ENCODE results near the gene RBFOX1.

The RBFOX1 gene

DNA sequence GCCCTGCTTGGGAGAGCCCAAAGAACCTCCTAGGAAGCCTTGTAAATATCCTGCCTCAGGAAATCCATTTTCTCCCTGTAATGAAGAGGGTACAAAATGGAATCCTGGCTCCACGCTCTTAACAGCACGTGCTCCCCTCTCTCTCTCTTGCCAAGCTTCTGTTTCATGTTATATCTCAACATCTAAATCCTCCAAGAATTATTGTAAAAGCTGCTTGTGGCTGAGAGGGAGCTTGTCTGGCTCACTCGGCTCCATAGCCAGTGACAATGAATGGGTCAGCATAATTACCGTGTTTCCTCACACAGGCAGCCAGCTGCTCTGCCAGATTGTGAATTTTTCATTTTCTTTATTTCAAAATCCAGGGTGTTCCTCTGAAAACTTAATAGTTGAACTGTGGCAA is 317.8 kb downstream of the RBFOX1 start:
- in situ Hi-C loops (cut with HindIII; ENCODE audit: low sequenced_read_pairs), result no loop called here

DNA sequence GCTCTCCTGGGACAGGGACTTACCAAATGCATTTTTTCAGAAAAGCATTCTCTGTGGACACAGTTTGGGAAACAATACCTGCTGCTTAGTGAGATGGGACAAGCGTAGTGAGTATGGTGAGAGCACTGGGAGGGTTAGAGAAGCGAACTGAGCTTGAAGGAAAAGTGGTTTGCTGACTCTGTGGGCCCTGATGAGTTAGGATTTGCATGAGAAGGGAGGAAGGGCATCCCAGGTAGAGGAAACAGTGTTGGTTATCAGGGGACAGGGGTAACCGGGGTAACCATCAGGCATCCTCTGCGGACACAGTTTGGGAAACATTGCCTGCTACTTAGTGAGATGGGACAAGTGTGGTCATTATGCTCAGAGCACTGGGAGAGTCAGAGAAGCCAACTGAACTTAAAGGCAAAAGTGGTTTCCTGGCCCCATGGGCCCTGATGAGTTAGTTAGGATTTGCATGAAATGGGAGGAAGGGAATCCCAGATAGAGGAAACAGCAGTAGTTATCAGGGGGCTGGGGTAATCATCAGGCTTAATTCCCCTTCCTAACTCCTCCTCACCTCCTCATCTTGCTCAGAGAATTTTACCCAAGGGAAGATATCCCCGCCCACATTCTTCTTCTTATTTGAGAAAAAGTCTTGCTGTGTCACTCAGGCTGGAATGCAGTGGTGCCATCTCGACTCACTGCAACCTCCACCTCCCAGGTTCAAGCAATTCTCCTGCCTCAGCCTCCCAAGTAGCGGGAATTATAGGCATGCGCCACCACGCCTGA is 319.3 kb downstream of the RBFOX1 start:
- in situ Hi-C loops (cut with HindIII; ENCODE audit: low sequenced_read_pairs), result no loop called here

DNA sequence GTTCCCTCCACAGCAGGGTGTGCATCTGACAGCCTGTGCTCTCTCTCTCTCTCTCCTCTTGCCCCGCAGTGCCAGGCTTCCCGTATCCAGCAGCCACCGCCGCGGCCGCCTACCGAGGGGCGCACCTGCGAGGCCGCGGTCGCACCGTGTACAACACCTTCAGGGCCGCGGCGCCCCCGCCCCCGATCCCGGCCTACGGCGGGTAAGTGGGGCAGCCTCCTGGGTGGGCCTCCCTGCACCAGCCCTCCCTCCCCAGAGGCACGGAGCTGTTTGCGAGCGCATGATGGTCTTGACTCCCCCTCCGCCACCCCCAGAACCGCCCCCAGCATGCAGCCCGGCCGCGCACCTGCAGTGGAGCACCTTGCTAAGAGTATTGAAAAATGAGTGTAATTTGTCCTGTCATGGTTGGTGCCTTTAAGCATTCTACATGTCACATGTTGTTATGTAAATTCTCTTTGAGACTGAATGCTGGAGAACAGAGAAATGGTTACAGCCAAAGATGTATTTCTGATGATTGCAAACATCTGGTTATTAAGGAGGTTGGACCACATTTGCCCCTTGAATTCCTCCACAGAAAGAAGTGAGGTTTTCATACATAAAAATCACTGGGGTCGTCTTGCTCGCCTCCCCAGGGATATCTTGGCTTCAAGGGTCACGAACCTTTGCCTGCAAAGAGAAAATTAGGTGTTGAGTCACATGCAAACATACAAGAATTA is 321.3 kb downstream of the RBFOX1 start:
- in situ Hi-C loops (cut with HindIII; ENCODE audit: low sequenced_read_pairs), result no loop called here

DNA sequence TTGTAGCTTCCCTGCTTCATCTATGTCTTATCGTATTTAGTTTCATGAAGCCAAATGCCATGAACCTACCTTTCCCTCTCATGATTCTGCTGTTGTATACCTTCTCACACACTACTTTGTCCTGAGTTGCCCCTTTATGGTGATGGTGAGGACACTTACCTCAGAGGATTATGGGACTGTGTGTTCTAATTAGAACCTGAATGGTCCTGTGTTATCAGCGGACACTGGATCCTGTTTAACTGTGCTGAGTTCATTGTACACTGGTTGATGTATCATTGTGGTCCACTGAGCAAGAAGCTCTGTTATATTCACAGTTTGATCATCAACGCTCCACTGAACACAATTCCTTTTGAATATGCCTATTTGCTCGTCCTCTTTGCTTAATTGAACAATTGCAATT is 343.0 kb downstream of the RBFOX1 start:
- in situ Hi-C loops (cut with HindIII; ENCODE audit: low sequenced_read_pairs), result no loop called here

DNA sequence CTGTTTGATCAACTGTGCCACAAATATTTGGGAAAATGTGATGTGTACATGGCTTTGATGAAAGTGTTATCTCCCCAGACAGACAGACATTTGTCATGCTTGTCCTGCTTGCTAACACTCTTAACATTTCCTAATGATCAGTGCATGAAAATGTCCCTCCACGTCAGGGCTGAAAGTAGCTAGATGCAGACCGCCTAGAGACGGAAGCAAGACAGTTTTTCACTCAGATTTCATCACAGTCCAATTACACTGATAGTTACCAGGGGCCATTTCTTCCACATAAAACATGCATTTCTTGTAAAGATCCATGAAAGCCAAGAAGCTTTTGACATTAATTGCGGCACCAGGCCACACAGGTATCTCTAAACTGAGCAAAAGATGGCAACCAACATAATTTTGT is 347.7 kb downstream of the RBFOX1 start:
- in situ Hi-C loops (cut with HindIII; ENCODE audit: low sequenced_read_pairs), result no loop called here

DNA sequence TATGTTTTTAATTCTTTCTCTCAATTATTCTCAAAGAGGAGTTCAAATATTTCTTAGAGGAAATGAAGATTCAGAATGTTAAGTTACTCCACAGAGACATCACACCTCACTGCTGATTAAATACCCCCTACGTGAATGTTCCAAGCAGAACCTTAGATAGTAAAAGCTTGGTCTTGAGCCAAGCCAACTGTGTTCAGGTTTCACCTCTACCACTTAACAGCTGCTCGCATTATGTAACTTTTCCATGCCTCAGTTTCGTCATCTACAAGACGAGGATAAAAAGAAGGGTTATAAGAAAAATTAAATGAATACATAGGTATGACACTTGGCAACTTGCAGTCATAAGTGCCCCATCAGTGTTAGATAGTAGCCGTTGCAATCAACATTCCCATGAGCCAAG is 356.2 kb downstream of the RBFOX1 start:
- in situ Hi-C loops (cut with HindIII; ENCODE audit: low sequenced_read_pairs), result no loop called here

DNA sequence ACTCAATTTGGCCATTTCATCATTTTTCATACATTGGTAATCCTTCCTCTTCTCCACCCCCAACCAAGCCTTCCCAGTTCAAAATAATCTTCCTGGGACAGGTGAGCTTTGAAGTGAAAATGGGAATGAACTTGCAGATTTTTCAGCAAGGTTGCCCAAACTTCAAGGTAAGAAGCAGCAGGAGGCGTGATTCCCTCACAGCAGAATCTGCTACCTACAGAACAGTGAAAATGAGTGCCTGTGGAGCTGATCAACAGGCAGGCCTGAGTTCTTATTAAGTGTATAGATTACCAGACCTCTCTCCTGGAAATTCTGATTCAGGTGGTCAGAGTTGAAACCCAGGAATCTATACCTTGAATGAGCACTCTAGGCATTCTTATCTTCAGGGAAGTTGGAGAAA is 356.6 kb downstream of the RBFOX1 start:
- in situ Hi-C loops (cut with HindIII; ENCODE audit: low sequenced_read_pairs), result no loop called here

DNA sequence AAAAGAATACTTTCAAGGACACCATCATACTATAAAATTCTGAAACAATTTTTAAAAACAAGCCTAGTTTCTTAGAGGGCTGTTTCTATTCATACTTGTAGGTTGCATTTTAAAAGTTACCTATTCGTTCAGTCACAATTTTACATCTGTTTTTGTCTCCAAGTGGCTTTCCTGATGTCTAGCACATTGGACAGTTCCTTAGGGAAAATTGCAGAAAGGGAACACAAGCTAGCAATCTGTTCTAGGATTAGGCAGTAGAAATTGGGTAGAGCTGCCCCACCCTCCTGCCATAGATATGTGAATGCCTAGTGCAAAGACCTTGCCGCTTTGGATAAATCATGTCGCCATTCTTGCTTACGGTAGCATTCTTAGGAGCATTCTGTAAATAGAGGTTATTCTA is 358.9 kb downstream of the RBFOX1 start:
- in situ Hi-C loops (cut with HindIII; ENCODE audit: low sequenced_read_pairs), result no loop called here

DNA sequence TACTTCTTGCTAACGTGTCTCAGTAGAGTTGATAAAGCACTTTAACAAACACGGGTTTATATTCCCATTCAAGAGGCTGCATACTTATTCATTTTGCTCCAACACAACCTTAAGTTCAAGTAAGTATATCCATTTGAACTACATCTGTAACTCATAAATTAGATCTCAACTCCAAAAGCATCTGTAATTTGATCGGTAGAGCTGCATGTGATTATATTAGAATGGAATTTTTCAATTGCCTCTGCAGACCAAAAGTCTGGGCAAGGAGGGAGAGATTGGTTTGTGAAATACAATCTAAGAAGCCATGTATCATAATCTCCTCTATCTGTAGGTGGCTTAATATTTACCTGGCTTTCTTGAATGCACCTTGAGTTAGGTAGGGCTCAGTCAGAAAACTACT is 371.0 kb downstream of the RBFOX1 start:
- in situ Hi-C loops (cut with HindIII; ENCODE audit: low sequenced_read_pairs), result no loop called here

DNA sequence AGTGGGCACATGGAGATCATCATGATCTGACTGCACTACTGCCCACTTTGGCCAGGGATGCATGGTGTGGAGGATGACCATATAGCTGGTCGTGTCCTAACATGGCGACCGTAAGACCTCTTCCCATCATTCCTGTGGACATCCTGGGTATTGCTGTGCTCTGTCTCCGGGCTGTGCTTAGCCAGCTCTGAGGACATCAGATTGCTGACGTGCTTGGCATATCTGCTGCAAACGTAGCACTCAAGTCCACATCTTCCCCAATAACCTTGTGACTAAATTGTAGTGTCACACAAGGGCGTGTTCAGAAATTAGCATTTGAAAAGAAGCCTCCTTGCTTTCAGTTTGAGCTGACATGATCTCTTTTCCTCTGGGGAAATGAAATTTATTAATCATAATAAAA is 373.2 kb downstream of the RBFOX1 start:
- in situ Hi-C loops (cut with HindIII; ENCODE audit: low sequenced_read_pairs), result no loop called here

DNA sequence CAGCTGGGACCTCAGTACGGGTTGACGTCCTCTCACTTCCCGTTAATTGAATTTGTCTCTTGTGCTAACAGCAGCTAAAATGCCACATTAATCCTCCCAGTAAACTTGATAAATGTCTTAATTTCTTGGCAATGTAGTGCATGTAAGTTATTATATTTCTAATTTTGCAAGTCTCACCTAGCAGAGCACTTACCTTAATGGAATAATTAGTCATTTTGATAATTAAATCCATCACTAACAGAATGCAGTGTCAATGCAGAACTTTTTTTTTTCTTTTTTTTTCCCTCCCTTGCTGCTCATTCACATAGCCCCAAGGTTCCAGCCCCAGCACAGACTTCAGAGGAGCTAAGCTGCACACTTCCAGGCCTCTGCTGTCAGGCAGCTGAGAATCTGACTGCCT is 376.5 kb downstream of the RBFOX1 start:
- in situ Hi-C loops (cut with HindIII; ENCODE audit: low sequenced_read_pairs), result no loop called here

DNA sequence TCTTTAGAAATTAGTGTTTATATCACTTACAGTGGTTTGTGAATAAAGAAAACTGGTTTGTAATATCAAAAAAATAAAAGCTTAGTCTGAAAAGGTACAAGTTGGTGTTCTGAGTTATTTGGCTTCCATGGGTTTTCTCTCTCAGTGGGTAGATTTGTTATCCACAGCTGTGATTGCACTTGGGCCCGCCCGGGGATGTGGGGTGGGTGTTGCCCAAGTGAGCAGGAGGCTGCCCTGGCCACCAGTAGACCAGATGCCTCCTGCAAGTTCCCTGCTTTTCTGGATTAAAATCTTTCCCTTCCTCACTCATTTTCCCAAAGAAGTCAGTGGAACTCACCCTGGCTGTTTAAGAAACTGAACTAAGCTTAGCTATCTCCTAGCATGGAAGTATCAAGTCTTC is 380.6 kb downstream of the RBFOX1 start:
- in situ Hi-C loops (cut with HindIII; ENCODE audit: low sequenced_read_pairs), result no loop called here

DNA sequence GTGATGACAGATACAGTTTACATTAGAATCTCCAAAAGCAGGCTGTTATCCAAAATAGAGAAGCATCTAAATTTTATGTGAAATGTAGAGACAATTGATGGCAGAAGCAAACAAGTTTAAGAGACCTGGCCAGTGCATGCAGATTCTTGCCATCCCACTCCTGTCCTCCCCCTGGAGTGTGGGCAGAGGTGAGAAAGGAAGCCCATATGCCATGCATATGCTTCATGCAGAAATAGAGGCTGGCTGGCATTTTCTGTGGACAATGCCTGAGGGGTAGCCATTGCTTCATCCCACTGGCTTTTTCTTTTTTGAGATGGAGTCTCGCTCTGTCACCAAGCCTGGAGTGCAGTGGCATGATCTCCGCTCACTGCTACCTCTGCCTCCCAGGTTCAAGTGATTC is 382.1 kb downstream of the RBFOX1 start:
- in situ Hi-C loops (cut with HindIII; ENCODE audit: low sequenced_read_pairs), result no loop called here

DNA sequence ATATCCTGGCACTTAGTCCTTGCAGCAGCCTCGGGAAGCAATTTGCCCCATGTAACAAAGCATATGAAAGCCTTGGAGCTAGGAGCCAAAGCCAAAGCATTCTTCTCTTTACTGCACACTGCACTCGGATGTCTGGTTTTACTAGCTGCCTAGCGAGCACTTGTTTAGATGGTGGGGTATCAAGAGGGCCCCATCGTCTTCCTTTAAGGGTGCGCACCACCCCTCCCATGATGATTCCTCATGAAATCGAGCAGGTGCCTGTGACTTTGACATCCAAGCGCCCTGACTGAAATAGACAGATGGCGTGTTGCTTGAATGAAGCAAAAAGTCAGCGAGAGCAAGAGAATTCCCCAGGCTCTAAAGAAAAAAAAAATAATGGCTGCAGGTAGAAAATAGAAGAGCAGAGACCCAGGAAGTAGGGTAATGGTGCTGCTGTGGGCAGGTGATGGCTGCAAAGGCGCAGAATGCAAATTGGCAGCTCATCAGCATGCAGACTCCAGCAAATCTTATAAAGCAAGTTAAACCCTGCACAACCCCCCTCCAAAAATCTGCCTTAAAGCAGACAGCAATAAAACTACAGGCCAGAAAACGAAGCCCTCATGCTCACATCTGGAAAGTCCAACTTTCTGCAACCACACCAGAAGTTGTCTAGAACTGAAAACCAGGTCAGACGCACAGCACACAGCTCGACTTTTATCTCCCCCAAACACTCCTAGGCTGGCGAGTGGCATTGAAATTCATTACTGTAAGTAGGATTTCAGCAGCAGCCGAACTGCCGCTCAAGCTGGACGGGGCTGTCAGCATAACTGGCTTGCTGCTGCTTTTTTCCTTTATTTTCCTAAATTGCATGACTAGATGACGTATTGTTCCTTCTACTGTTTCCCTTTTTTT is 384.3 kb downstream of the RBFOX1 start:
- in situ Hi-C loops (cut with HindIII; ENCODE audit: low sequenced_read_pairs), result no loop called here

DNA sequence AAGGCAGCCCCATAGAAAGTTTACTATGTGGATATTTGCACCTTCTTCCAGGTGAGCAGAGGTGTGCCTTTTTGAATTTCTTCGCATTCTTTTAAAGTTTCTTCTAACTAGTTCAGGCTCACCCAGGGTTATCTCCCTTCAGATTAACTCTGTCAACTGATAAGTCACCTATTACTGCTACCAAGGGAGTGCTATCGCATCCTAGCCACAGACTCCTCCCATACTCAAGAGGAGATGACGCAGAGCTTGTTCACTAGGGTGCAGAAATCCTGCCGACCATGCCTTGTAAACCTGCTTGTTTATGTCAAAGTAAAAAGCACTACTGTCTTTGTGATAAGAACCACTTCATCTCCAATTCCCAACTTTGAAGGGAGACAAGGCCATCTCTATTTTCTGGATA is 390.1 kb downstream of the RBFOX1 start:
- in situ Hi-C loops (cut with HindIII; ENCODE audit: low sequenced_read_pairs), result no loop called here

DNA sequence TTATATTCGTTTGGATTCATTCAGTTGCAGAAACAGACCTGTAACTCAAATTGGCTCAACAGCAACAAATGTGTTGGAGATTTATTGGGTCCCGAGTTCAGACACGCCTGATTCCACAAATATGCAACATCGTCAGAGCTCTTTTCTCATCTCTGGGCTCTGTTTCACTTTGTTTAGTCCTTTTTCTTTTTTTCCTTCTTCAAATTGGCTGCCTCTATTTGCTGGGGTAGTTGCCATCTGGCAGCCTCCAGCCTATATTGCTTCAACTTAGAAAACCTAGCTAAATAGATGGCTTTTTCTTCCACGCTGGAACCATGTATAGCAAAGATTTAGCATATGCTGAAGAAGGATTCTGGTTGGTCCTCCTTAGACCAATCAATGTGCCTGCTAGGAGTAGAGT is 398.5 kb downstream of the RBFOX1 start:
- in situ Hi-C loops (cut with HindIII; ENCODE audit: low sequenced_read_pairs), result no loop called here

DNA sequence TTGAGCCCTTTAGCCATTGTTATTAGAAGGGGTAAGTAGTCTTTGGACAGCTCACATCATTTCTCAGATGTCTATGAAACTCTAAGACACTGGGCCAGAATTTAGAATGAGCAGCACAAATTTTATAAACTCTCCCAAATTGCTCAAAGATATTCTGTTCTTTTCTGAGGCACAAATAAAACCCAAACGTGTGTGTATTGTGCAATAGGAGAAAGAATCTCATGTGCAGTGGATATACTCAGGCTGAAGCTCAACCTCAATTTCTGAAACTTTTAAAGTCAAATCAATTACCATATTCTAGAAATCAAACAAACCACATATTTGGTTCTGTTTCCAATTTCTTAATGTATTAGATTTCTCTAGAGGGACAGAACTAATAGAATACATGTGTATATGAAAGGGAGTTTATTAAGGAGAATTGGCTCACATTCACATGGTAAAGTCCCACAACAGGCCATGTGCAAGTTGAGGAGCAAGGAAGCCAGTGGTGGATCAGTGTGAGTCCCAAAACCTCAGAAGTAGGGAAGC is 403.6 kb downstream of the RBFOX1 start:
- in situ Hi-C loops (cut with HindIII; ENCODE audit: low sequenced_read_pairs), result no loop called here

DNA sequence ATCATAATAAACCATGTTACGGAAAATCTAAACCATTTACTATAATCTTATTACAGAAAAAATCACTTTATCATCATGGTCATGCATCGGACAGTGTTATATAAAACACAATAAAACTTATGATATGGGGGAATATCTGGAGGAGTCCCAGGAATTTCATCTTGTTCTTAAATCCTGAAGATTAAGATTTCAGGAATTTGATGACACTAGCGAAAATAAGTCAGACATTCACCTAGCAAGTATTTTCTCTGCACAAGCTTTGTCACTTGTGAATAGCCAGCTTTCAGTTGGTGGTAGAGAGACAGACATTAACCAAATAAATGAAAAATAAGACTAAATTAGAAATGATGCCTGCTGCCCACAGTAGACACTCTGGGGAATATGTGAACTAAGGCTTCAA is 410.0 kb downstream of the RBFOX1 start:
- in situ Hi-C loops (cut with HindIII; ENCODE audit: low sequenced_read_pairs), result no loop called here

DNA sequence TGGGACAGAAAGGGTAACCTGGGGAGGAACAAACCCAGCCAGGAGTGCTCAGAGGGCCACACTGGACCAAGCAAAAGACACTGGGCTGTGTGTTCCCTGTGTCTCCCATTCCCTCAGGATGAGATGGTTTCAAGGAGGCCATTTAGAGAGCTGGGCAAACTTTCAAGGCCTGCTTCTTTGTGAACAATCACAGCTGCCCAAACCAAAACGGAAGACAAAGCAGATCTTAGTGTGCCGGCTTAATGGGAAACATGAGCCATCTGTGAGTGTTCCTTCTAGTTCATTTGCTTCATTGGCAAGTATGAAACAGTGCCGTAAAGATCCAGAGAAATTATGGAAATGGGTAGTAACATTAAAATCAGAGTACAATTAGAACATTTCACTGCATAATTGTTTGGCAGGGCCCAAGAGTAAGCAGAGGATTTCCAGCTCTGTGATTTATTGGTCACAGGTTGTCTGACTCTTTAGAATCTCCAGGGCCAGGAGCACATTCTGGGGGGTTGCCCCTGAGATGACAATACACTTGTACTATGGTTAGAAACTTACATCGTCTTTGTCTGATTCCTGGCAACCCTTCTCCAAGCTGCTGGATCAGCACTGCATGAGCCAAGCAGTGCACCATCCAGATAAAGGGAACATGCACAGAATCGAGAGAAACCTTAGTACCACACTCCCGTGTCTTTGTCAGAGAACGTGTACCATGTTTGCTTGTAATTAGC is 412.1 kb downstream of the RBFOX1 start:
- in situ Hi-C loops (cut with HindIII; ENCODE audit: low sequenced_read_pairs), result no loop called here

DNA sequence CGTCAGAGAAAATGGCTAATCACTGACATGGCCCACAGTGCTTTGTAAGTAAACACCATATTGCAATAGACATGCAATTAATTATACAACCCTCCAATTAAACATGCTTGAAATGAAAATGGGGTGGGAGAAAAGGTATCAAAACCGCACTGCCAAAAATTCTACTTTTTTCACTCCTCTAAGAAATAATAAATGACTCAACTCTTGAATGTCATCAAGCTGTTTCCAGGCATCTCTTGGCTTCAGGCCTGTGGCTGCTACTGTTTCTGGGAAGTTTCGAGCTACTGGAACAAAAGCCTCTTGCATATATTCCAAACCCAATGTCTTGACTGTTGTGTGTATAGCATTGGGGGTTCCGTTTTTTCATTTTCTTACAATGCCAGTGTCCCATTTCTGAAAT is 412.6 kb downstream of the RBFOX1 start:
- in situ Hi-C loops (cut with HindIII; ENCODE audit: low sequenced_read_pairs), result no loop called here

DNA sequence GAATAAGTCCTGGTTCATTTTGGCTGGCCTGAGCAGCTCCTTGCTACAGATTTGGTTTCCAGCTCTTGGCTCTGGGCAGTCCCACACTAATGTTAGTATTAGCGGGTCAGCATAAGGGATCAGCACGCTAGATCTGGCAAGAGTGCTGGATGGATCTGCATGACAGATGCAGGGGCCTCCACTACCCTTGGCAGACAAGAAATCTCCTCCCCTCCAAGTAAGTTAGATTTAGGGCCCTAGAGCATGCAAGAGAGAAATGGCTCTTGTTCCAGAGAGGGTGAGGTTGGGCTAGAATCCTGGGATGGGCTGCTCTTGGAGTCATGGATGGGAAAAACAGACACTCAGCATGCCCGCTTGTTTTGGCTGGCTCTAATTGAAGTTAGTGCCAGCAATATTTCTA is 414.3 kb downstream of the RBFOX1 start:
- in situ Hi-C loops (cut with HindIII; ENCODE audit: low sequenced_read_pairs), result no loop called here
